Measurements from ENCODE around the gene PABPC1L.

PABPC1L gene

GRCh38 chr20:44946271-44946852, 36.5 kb downstream of the PABPC1L start:
- ATAC-seq = no peak

- ATAC-seq = no peak
Observed at GRCh38 chr20:44948107-44948506, 38.2 kb downstream of the PABPC1L start.

GRCh38 chr20:44948513-44948912, 38.7 kb downstream of the PABPC1L start:
- no peak for ATAC-seq

- ATAC-seq = no peak
Observed at GRCh38 chr20:44950368-44950767, 40.5 kb downstream of the PABPC1L start.

GRCh38 chr20:44952731-44953130, 42.9 kb downstream of the PABPC1L start:
- ATAC-seq = no peak

- ATAC-seq = no peak
Observed at GRCh38 chr20:44954211-44954610, 44.4 kb downstream of the PABPC1L start.

GRCh38 chr20:44955270-44955669, 45.4 kb downstream of the PABPC1L start:
- ATAC-seq = no peak

GRCh38 chr20:44956410-44956809, 46.5 kb downstream of the PABPC1L start:
- ATAC-seq = no peak

GRCh38 chr20:44958276-44958675, 48.4 kb downstream of the PABPC1L start:
- no peak for ATAC-seq

GRCh38 chr20:44959082-44959637, 49.3 kb downstream of the PABPC1L start:
- ATAC-seq = no peak

GRCh38 chr20:44959638-44960102, 49.8 kb downstream of the PABPC1L start:
- peak; percentile 73 to 81 for ATAC-seq

- peak; percentile 90 to 91 for ATAC-seq
Observed at GRCh38 chr20:44960103-44960852, 50.4 kb downstream of the PABPC1L start, which contains the start of gene TOMM34. TSS of gene TOMM34 (minus strand) at chr20:44960397. CDS start at chr20:44960333, 64 bp downstream.

- ATAC-seq = no peak
Observed at GRCh38 chr20:44961011-44961869, 51.4 kb downstream of the PABPC1L start.

- no peak for ATAC-seq
Observed at GRCh38 chr20:44961870-44962267, 52.0 kb downstream of the PABPC1L start.

- ATAC-seq = no peak
Observed at GRCh38 chr20:44962483-44962882, 52.6 kb downstream of the PABPC1L start.

GRCh38 chr20:44963325-44964215, 53.7 kb downstream of the PABPC1L start:
- ATAC-seq = no peak

GRCh38 chr20:44965651-44966029, 55.8 kb downstream of the PABPC1L start:
- no peak for ATAC-seq

GRCh38 chr20:44966030-44966961, 56.4 kb downstream of the PABPC1L start, which contains the start of gene STK4:
TSS of gene STK4 (plus strand) at chr20:44966512. CDS start at chr20:44966569, 57 bp downstream.
- peak; percentile 71 to 73 for ATAC-seq

GRCh38 chr20:44967207-44967807, 57.4 kb downstream of the PABPC1L start:
- peak; percentile 6 to 17 for ATAC-seq

GRCh38 chr20:44969300-44969894, 59.5 kb downstream of the PABPC1L start:
- ATAC-seq = peak; percentile 19
